Heart left ventricle (tissue), 16 donors: Measurements from ENCODE around the gene JDP2. TPM values are rescaled to one million over a fixed set of nuclear protein-coding genes. Genes with fewer than 3 reads are reported as not detected.
"Not testable (repeated sequence)": the region's sequence is repeated elsewhere in the genome, so short reads cannot be mapped to it uniquely, and the experiment has no call there.

Experiments used
- ATAC-seq, 4 donors: fragments of 200-7000 bp; cut with Tn5 transposase; one replicate each; pipeline ENCODE4 v1.9.1; 2020 to 2022; ENCODE audit warnings: moderate library complexity in 4 of 4, mild to moderate bottlenecking in 3 of 4, moderate number of reproducible peaks in 1 of 4
- DNase-seq, 5 donors: peaks; one replicate each; pipeline ENCODE4 v3.0.0-alpha.2; 2020
- H3K27ac ChIP-seq, 12 donors: fragments of 200-600 bp; sonication (generic) in 4 of 12; one replicate each; pipeline versions ENCODE4 v1.5.0 to v1.8.0; 2016 to 2022; ENCODE audit warnings: mild to moderate bottlenecking in 2 of 12
- H3K27me3 ChIP-seq, 9 donors: fragments of 200-600 bp; sonication (generic) in 2 of 9; one replicate each; pipeline versions ENCODE4 v1.5.1 to v1.8.0; 2016 to 2022; ENCODE audit warnings: mild to moderate bottlenecking in 3 of 9
- H3K36me3 ChIP-seq, 9 donors: fragments of 200-600 bp; sonication (generic) in 2 of 9; one replicate each; pipeline versions ENCODE4 v1.5.0 to v1.8.0; 2018 to 2022; ENCODE audit warnings: mild to moderate bottlenecking in 2 of 9
- H3K4me1 ChIP-seq, 12 donors: fragments of 200-600 bp; sonication (generic) in 4 of 12; one replicate each; pipeline versions ENCODE4 v1.5.0 to v1.8.0; 2016 to 2022; ENCODE audit warnings: mild to moderate bottlenecking in 3 of 12
- H3K4me3 ChIP-seq, 12 donors: fragments of 200-600 bp; sonication (generic) in 4 of 12; one replicate each; pipeline versions ENCODE4 v1.5.0 to v1.8.0; 2017 to 2022; ENCODE audit warnings: mild to moderate bottlenecking in 9 of 12, moderate library complexity in 4 of 12
- H3K9me3 ChIP-seq, 12 donors: fragments of 200-600 bp; sonication (generic) in 4 of 12; one replicate each; pipeline versions ENCODE4 v1.5.0 to v1.8.0; 2016 to 2022; ENCODE audit warnings: mild to moderate bottlenecking in 1 of 12
- CTCF ChIP-seq, 12 donors: fragments of 200-600 bp; sonication (generic) in 4 of 12; IDR thresholded peaks; one replicate each; pipeline versions ENCODE4 v1.5.0 to v1.8.0; 2018 to 2022; ENCODE audit warnings: antibody characterized with exemption in 12 of 12, mild to moderate bottlenecking in 5 of 12
- POLR2A ChIP-seq, 2 donors: fragments of 450-650 bp; IDR thresholded peaks; one replicate each; pipeline ENCODE4 v1.6.1; 2017; ENCODE audit warnings: antibody characterized with exemption in 2 of 2, mild to moderate bottlenecking in 2 of 2, moderate library complexity in 2 of 2
- WGBS, 4 donors: extraction: QIAGEN DNeasy Blood & Tissue Kit in 2 of 4; methylation state at CpG; one replicate each; pipeline versions ENCODE4 v1.1.5 to v1.1.7; 2013 to 2018; 5-methylcytosine and 5-hydroxymethylcytosine counted together
- intact Hi-C, 10 donors: fragments of 100-400 bp; cut with DNase I; formaldehyde crosslinking; loops; one replicate each; pipeline versions ENCODE4 v1.11.1 to v1.14.2; 2022
- polyA plus RNA-seq, 2 donors: library from polyadenylated mRNA; stranded (reverse); fragments of 200-250 nt; gene quantifications; one replicate each; pipeline ENCODE4 v1.2.3, GENCODE V29; 2013
- total RNA-seq, 9 donors: library from RNA; depleted of rRNA in 2 of 9; stranded (reverse); fragments of >200 nt in 2 of 9; fragmentation: NEBNext Ultra II Directional in 3 of 9; extraction: Animal tissue kit (Norgen Biotek cat#: 25700) in 3 of 9; gene quantifications; one replicate each; pipeline versions ENCODE4 v1.1.0 to v1.2.4, GENCODE V29; 2016 to 2023
- donor health status: ischemic (EF 13 %, LVEDD 7.1; RV severe dilation, severe dysfunction).
- donor health status: healthy with polysubstance abuse.
- donor health status: DM: no; HTN: yes; CAD: no.
- donor health status: DM: no; HTN: no; CAD: no.
- donor health status: ischemic (EF 25% LVEDD 6.9; RV normal size, moderate dysfunction).
- donor health status: ischemic (EF 25% LVEDD 5.7; RV mildly dilated, moderate dysfunction).
- donor health status: healthy.
- donor health status: DM: yes; HTN: yes; CAD: no.
- donor health status: ischemic (EF 35%, LVEDD 5.7; RV mildly dilated, moderate dysfunction).
- donor health status: nonischemic (EF 11% LVEDD 7.7; RV severe dilation, severe dysfunction).
- donor health status: DM: yes; HTN: yes; CAD: no.
- donor health status: PGD.
- donor health status: ischemic (EF 29% LVEDD 5.4; RV normal size, mild dysfunction).
- donor health status: nonischemic (EF 23%, LVEDD 6.1; RV moderate dilation, normal function).

The JDP2 gene
- total and polyA plus RNA-seq, 11 donors: 12.2 to 72.6 (median 28.1) TPM

DNA sequence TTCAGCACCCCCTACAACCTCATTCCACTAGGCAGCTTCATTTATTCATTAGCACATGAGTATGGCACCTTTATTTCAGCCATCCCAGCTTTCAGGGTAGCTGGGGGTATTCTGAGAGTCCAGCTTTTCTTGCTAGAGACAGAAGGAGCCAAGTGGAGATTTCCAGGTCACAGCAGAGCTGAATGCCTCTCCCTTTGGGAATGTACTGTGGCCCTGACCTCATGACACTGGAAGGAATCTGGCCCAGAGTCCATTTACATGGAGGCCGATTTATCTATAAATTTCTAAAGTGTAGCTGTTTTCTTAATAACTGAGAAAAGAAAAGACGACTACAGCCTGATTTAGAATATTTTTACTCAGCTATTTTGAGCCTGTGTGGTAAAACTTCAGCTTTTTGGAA lies 47.2 kb upstream of the JDP2 start:
- intact Hi-C loops: no loop called here
- Histone ChIP-seq H3K4me1 (peaks cover 0 to 17% (median 0%) of the 10 kb centered on the region in 12 donors), H3K9me3 (peaks cover 0 to 7% (median 0%) of the 10 kb centered on the region in 12 donors), H3K4me3 (no peak overlapping the region), H3K27me3 (no peaks in the 10 kb centered on the region), H3K36me3 (no peaks in the 10 kb centered on the region), H3K27ac (peak overlapping the region in 1 of 12 donors; percentile 33)
- DNase-seq: peak in 1 of 5 donors; percentile 23
- peak in 2 of 4 donors; percentile 39 to 41 for ATAC-seq
- WGBS, 4 donors: 48 to 77% (median 67%) methylated on average over 2 of the region's 2 CpGs
- no peak for TF ChIP-seq CTCF (IDR thresholded peaks at IDR 0.05)
- TF ChIP-seq POLR2A (IDR thresholded peaks at IDR 0.05): no peak

DNA sequence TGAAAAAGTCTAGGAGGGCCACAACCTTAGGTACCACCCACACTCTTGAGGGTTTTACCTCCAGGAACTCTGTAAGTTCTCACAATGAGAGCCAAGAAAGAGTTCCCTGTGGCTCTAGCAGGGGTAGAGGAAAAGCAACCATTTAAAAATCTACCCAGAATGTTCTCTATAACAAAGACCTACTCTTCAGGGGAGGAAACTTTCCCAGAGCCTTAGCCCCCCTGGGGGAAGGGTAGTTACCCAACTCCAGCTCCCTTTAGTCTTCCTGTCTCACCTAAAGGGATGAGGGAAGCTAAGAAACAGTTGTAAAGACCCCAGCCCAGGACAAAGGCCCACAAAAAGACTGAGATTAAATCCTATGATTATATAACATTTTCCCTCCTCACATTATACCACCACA lies 46.2 kb upstream of the JDP2 start:
- no peak overlapping the region for H3K4me3 ChIP-seq
- ATAC-seq: no peak
- no peak for TF ChIP-seq POLR2A (IDR thresholded peaks at IDR 0.05)
- no peak overlapping the region for H3K27ac ChIP-seq
- peaks cover 0 to 17% (median 0%) of the 10 kb centered on the region in 12 donors for H3K4me1 ChIP-seq
- DNase-seq: no peak
- H3K9me3 ChIP-seq: peaks cover 0 to 7% (median 0%) of the 10 kb centered on the region in 12 donors
- no peaks in the 10 kb centered on the region for H3K27me3 ChIP-seq
- intact Hi-C loops: no loop called here
- no peaks in the 10 kb centered on the region for H3K36me3 ChIP-seq

DNA sequence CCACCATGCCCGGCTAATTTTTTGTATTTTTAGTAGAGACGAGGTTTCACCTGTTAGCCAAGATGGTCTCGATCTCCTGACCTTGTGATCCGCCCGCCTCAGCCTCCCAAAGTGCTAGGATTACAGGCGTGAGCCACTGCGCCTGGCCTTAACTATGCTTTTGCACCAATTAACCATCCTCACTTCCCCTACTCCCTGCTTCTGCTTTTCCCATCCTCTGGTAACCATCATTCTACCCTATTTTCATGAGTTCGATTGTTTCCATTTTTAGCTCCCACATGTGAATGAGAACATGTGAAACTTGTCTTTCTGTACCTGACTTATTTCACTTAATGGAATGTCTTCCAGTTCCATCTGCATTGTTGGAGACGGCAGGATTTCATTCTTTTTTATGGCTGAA lies 44.6 kb upstream of the JDP2 start:
- Histone ChIP-seq H3K27ac (peak overlapping the region in 1 of 12 donors; percentile 57), H3K4me1 (peaks cover 0 to 17% (median 0%) of the 10 kb centered on the region in 12 donors)
- 94 to 96% (median 95%) methylated on average over 9 of the region's 9 CpGs for WGBS, 4 donors
- DNase-seq, H3K4me3 ChIP-seq, H3K36me3 ChIP-seq, H3K9me3 ChIP-seq, intact Hi-C loops, ATAC-seq, H3K27me3 ChIP-seq: not testable (repeated sequence)

DNA sequence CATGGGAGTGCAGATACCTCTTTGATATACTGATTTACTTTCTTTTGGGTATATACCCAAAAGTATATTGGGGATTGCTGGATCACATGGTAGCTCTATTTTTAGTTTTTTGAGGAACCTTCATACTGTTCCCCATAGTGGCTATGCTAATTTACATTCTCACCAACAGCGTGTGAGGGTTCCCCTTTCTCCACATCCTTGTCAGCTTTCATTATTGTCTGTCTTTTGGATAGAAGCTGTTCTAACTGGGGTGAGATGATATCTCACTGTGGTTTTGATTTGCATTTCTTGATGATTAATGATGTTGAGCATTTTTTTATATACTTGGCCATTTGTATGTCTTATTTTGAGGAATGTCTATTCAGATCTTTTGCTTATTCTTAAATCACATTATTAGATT lies 44.1 kb upstream of the JDP2 start:
- intact Hi-C loops: no loop called here
- no peak for DNase-seq
- Histone ChIP-seq H3K9me3 (peaks cover 0 to 7% (median 0%) of the 10 kb centered on the region in 12 donors), H3K4me3 (no peak overlapping the region), H3K36me3 (no peaks in the 10 kb centered on the region), H3K27ac (peak overlapping the region in 1 of 12 donors; percentile 57), H3K4me1 (peaks cover 0 to 17% (median 0%) of the 10 kb centered on the region in 12 donors), H3K27me3 (no peaks in the 10 kb centered on the region)
- TF ChIP-seq POLR2A (IDR thresholded peaks at IDR 0.05): no peak
- no peak for TF ChIP-seq CTCF (IDR thresholded peaks at IDR 0.05)
- ATAC-seq: peak in 2 of 4 donors; percentile 36 to 59
- 88 to 96% (median 91%) methylated on average over 1 of the region's 1 CpG for WGBS, 4 donors

DNA sequence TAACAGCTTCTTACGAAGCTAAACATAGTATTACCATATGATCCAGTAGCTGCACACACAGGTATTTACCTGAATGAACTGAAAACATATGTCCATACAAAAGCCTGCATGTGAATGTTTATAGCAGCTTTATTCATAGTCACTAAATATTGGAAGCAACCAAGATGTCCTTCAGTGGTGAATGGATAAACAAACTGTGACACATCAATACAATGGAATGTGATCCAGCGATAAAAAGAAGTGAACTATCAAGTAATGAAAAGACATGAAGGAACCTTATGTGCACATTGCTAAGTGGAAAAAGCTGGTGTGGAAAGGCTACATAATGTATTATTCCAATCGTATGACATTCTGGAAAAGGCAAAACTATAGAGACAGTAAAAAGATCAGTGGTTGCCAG lies 38.1 kb upstream of the JDP2 start:
- H3K9me3 ChIP-seq: peaks cover 0 to 3% (median 0%) of the 10 kb centered on the region in 12 donors
- no peaks in the 10 kb centered on the region for H3K4me1 ChIP-seq
- H3K27ac ChIP-seq: no peak overlapping the region
- no peak for ATAC-seq
- no peak for TF ChIP-seq CTCF (IDR thresholded peaks at IDR 0.05)
- TF ChIP-seq POLR2A (IDR thresholded peaks at IDR 0.05): no peak
- H3K4me3 ChIP-seq: no peak overlapping the region
- 84 to 92% (median 87%) methylated on average over 3 of the region's 3 CpGs for WGBS, 4 donors
- no peaks in the 10 kb centered on the region for H3K36me3 ChIP-seq
- no peak for DNase-seq
- intact Hi-C loops: no loop called here
- no peaks in the 10 kb centered on the region for H3K27me3 ChIP-seq
